ENCODE measurements around the gene INVS.

The INVS gene

GRCh38 chr9:100190339-100190738, 91.3 kb downstream of the INVS start:
- TF ChIP-seq CTCF (IDR thresholded peaks at IDR 0.05; ENCODE audit: insufficient read depth, missing control alignments), result no peak
- DNase-seq (ENCODE audit: insufficient read length, low spot score) (no peak), FAIRE-seq (no peak)

- FAIRE-seq, result no peak
- TF ChIP-seq CTCF (IDR thresholded peaks at IDR 0.05; ENCODE audit: insufficient read depth, missing control alignments), result no peak
- DNase-seq (ENCODE audit: insufficient read length, low spot score), result no peak
These were observed 92.2 kb downstream of the INVS start for GRCh38 chr9:100191264-100191663.

GRCh38 chr9:100193078-100193477, 94.0 kb downstream of the INVS start:
- FAIRE-seq, result no peak
- DNase-seq (ENCODE audit: insufficient read length, low spot score), result no peak
- no peak for TF ChIP-seq CTCF (IDR thresholded peaks at IDR 0.05; ENCODE audit: insufficient read depth, missing control alignments)

- no peak for FAIRE-seq
- no peak for TF ChIP-seq CTCF (IDR thresholded peaks at IDR 0.05; ENCODE audit: insufficient read depth, missing control alignments)
These were observed 97.2 kb downstream of the INVS start for GRCh38 chr9:100196215-100196614.

GRCh38 chr9:100196828-100197227, 97.8 kb downstream of the INVS start:
- FAIRE-seq, result no peak

More at GRCh38 chr9:100196215-100196614, 97.2 kb downstream of the INVS start:
- no peak for DNase-seq (ENCODE audit: insufficient read length, low spot score)

GRCh38 chr9:100197553-100197952, 98.5 kb downstream of the INVS start:
- no peak for FAIRE-seq
- TF ChIP-seq CTCF (IDR thresholded peaks at IDR 0.05; ENCODE audit: insufficient read depth, missing control alignments), result no peak
- DNase-seq (ENCODE audit: insufficient read length, low spot score), result no peak

More at GRCh38 chr9:100196828-100197227, 97.8 kb downstream of the INVS start:
- no peak for TF ChIP-seq CTCF (IDR thresholded peaks at IDR 0.05; ENCODE audit: insufficient read depth, missing control alignments)
- no peak for DNase-seq (ENCODE audit: insufficient read length, low spot score)

- TF ChIP-seq CTCF (IDR thresholded peaks at IDR 0.05; ENCODE audit: insufficient read depth, missing control alignments), result no peak
- DNase-seq (ENCODE audit: insufficient read length, low spot score), result no peak
- no peak for FAIRE-seq
These were observed 103.8 kb downstream of the INVS start for GRCh38 chr9:100202806-100203205.

Measured in D721Med (cell line).